ENCODE results near the gene DACT3.

Gene DACT3

GRCh38 chr19:46598372-46598917 is 62.5 kb downstream of the DACT3 start:
- DNase-seq (ENCODE audit: low spot score): no peak
